T47D (cell line): Measurements from ENCODE around the gene MSMB.
"Not testable (repeated sequence)": the region's sequence is repeated elsewhere in the genome, so short reads cannot be mapped to it uniquely, and the experiment has no call there.

Experiments
- DNase-seq, 2 experiments: peaks; one replicate each; pipeline versions ENCODE4 v3.0.0 to v3.0.0-alpha.2; 2011 to 2012; ENCODE audit warnings: low read depth in 1 of 2, low spot score in 1 of 2
- JUND ChIP-seq: IDR thresholded peaks from 2 replicates; pipeline ENCODE4 v1.6.1; 2012; ENCODE audit warnings: low read depth
- in situ Hi-C: cut with HindIII; loops from 2 replicates; pipeline ENCODE4 v1.10.0; 2016; ENCODE audit warnings: low sequenced_read_pairs, low pct_unique_long_range_greater_than_20kb

The MSMB gene

GRCh38 chr10:46046261-46046660, at the start of gene MSMB:
Gene MSMB (minus strand): TSS chr10:46046269. CDS start chr10:46046237, 32 bp downstream.
- in situ Hi-C loops = no loop called here
- DNase-seq = no peak
- TF ChIP-seq JUND = no peak

DNA sequence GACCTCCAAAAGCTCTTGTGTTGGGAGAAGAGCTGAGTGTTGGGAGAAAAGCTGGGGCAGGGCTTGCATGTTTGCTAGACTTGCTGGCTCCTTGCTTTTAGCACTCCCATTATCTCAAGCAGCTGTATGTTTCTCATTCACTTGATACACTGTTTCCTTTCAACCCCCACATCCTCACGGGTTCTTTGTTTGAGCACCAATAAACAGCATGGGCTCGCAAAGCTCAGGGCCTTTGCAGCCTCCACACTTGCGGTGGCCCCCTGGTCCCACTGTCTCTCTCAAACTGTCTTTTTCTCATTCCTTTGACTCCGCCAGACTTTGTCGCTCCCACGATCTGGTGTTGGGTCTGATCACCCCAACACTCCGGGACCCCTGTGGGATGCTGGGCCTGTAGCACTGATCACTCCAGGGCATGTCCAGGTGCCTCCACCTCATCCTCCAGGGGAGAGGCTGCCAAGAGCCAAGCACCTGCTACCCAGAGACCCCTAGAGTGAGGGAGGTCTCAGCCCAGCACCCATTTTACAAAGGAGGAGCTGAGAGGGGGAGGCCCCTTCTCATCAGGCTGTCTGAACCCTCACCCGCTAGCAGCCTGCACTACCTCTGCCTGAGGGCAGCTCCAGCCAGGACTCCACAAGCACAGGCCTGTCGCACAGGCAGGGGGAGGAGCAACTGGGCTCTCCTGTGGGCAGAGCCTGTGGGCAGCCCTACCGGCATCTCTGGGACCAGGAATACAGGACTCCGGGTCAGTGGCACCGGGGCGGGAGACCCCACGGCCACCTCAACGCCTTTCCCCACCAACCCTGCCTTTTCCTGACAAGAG, 49.1 kb upstream of the MSMB start:
- in situ Hi-C loops = no loop called here
- peak in 1 of 2 experiments; percentile 30 for DNase-seq
- no peak for TF ChIP-seq JUND

- in situ Hi-C loops = no loop called here
- TF ChIP-seq JUND = no peak
- DNase-seq = no peak
Observed at GRCh38 chr10:46094197-46094500, 48.1 kb upstream of the MSMB start.

GRCh38 chr10:46093316-46094196, 47.5 kb upstream of the MSMB start:
- in situ Hi-C loops, DNase-seq: not testable (repeated sequence)

DNA sequence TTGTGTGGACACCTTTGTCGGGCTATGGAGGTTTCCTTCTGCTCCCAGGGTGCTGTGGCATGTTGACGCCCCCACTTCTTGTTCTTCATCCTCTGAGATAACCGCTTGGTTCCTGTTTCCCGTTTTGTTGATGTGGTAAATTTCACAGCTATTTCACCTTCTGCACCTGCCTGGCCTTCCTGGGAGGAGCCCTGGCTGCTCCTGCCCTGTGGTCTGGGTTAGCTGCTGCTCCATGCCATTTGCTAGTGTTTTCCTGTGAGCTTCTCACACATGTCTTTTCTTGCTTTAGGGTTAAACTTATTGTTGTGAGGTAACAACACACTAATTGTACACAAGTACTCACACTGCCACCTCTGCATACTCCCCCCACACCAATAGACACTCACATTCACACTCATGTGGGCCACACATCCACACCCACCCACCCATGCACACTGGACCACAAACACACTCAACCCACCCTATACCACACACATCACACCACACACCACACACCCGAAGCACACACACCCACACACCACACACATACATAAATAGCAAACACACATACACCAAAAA, 46.5 kb upstream of the MSMB start:
- no peak for TF ChIP-seq JUND
- in situ Hi-C loops = no loop called here
- DNase-seq = no peak

GRCh38 chr10:46091828-46092523, 45.9 kb upstream of the MSMB start:
- in situ Hi-C loops = no loop called here
- no peak for TF ChIP-seq JUND
- no peak for DNase-seq

GRCh38 chr10:46091080-46091827, 45.2 kb upstream of the MSMB start:
- no peak for TF ChIP-seq JUND
- no peak for DNase-seq
- in situ Hi-C loops = no loop called here

- no peak for DNase-seq
- TF ChIP-seq JUND = no peak
- in situ Hi-C loops = no loop called here
Observed at GRCh38 chr10:46090258-46090812, 44.3 kb upstream of the MSMB start.

DNA sequence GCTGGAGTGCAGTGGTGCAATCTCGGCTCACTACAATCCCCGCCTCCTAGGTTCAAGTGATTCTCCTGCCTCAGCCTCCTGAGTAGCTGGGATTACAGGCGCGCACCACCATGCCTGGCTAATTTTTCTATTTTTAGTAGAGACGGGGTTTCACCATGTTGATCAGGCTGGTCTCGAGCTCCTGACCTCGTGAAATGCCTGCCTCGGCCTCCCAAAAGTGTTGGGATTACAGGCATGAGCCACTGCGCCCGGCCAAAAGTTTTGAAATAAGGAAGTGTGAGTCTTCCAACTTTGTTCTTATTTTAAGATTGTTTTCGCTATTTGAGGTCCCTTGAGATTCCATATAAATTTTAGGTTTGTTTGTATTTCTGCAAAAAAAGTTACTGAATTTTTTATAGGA, 41.3 kb upstream of the MSMB start:
- in situ Hi-C loops, DNase-seq: not testable (repeated sequence)

DNA sequence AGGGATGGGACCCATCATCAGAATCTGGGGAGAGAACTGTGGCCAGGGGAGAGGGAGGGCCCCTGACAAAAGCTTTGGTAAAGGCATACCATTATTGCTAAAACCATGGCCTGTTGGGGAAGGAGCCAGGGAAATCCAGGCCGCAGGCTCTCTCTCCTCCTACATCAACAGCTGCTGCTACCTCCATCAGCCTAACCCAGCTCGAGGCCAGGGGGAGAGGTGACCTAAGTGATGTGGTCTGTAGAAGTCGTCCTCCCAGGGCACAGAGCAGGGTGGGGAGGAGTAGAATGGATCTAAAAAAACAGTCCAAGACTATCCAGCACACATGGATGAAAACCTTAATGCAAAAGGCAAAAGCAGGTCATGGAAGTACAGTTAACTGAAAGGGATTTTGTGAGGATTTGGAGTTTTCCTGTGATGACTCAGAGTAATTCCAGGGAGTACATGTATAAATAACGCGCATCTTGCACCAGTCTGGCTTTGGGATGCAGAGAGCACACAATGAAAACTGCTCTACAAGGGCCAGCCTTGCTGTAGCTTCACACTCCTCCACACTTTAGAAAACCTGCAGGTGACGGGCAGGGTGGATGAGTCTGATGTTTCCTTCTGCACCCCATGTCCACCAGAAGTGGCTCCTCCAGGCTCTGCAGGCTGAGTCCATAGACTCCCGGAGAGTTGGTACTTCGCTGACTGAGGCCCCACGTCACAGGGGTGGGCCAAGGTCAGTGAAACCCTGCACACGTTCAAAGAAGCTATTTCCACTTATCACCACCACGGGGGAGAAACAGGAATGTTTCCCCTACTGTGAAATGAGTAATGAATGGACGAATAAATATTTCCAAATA, 38.5 kb upstream of the MSMB start:
- no peak for TF ChIP-seq JUND
- no peak for DNase-seq
- in situ Hi-C loops = no loop called here

GRCh38 chr10:46080886-46081285, 34.8 kb upstream of the MSMB start:
- DNase-seq = peak in 1 of 2 experiments; percentile 53
- TF ChIP-seq JUND = no peak
- in situ Hi-C loops = no loop called here
